Neural cell (in vitro differentiated cells): ENCODE results near the gene TK1. TPM values are rescaled to one million over a fixed set of nuclear protein-coding genes. Genes with fewer than 3 reads are reported as not detected.

Experiments
- H2AFZ ChIP-seq: fragments of 200-600, 300-800 bp; sonication (generic), shearing (Covaris generic); 2 replicates; pipeline ENCODE4 v1.6.0; 2014; ENCODE audit warnings: low read depth, mild to moderate bottlenecking, antibody characterized with exemption, low read length, moderate library complexity
- H3F3A ChIP-seq: fragments of 200-600 bp; shearing (Covaris generic); 2 replicates; pipeline ENCODE4 v1.6.1; 2016; ENCODE audit warnings: mild to moderate bottlenecking, moderate library complexity, mixed read lengths, antibody characterized with exemption, low read length; ENCODE audit not compliant: insufficient read depth, poor library complexity, severe bottlenecking
- H3K27ac ChIP-seq: fragments of 200-600, 300-800 bp; sonication (generic), shearing (Covaris generic); 2 replicates; pipeline ENCODE4 v1.5.1; 2014; ENCODE audit warnings: mild to moderate bottlenecking, low read length, moderate library complexity
- H3K27me3 ChIP-seq: fragments of 300-800, 200-600 bp; sonication (generic), shearing (Covaris generic); 2 replicates; pipeline ENCODE4 v1.6.0; 2014; ENCODE audit warnings: mild to moderate bottlenecking, low read depth, low read length, moderate library complexity; ENCODE audit not compliant: insufficient read depth
- H3K36me3 ChIP-seq: fragments of 300-800, 200-600 bp; sonication (generic), shearing (Covaris generic); 2 replicates; pipeline ENCODE4 v1.5.1; 2014; ENCODE audit warnings: mild to moderate bottlenecking, antibody characterized with exemption, low read length, moderate library complexity; ENCODE audit not compliant: insufficient read depth
- H3K4me2 ChIP-seq: fragments of 300-800, 200-600 bp; sonication (generic), shearing (Covaris generic); 2 replicates; pipeline ENCODE4 v1.6.0; 2014; ENCODE audit warnings: mild to moderate bottlenecking, low read length
- H3K4me3 ChIP-seq: fragments of 300-800, 200-600 bp; sonication (generic), shearing (Covaris generic); 2 replicates; pipeline ENCODE4 v1.5.1; 2014; ENCODE audit warnings: mild to moderate bottlenecking, low read length, moderate library complexity
- H3K79me2 ChIP-seq: fragments of 200-600 bp; shearing (Covaris generic); replicated peaks from 2 replicates; pipeline ENCODE4 v1.6.0; 2014; ENCODE audit warnings: mild to moderate bottlenecking, low read length, moderate library complexity; ENCODE audit not compliant: insufficient read depth
- H3K9ac ChIP-seq: fragments of 300-800, 200-600 bp; sonication (generic), shearing (Covaris generic); 2 replicates; pipeline ENCODE4 v1.6.1; 2016; ENCODE audit warnings: mild to moderate bottlenecking, low read length, mixed read lengths
- H3K9me2 ChIP-seq: fragments of 200-600 bp; shearing (Covaris generic); 2 replicates; pipeline ENCODE4 v1.6.1; 2016; ENCODE audit warnings: mild to moderate bottlenecking, low read length, mixed read lengths; ENCODE audit not compliant: insufficient read depth
- H3K9me3 ChIP-seq: fragments of 200-600, 300-800 bp; sonication (generic), shearing (Covaris generic); 2 replicates; pipeline ENCODE4 v1.6.1; 2016; ENCODE audit warnings: mild to moderate bottlenecking, mixed run types, low read length, moderate library complexity, mixed read lengths
- H4K20me1 ChIP-seq: fragments of 200-600 bp; shearing (Covaris generic); 2 replicates; pipeline ENCODE4 v1.6.1; 2016; ENCODE audit warnings: mild to moderate bottlenecking, mixed run types; ENCODE audit not compliant: insufficient read depth
- CTCF ChIP-seq: fragments of 450-650 bp; IDR thresholded peaks from 2 replicates; pipeline ENCODE4 v1.5.1; 2014; ENCODE audit warnings: antibody characterized with exemption, mild to moderate bottlenecking, moderate library complexity; ENCODE audit not compliant: poor library complexity, severe bottlenecking
- EP300 ChIP-seq: fragments of 450-650 bp; conservative IDR thresholded peaks from 2 replicates; pipeline ENCODE4 v1.6.1; 2014; ENCODE audit warnings: antibody characterized with exemption, mild to moderate bottlenecking, moderate library complexity; ENCODE audit not compliant: poor library complexity, severe bottlenecking
- EZH2 ChIP-seq: fragments of 200-600, 300-800 bp; shearing (Covaris generic), sonication (generic); IDR thresholded peaks from 2 replicates; pipeline ENCODE4 v1.6.1; 2014; ENCODE audit warnings: antibody characterized with exemption, low read length, borderline replicate concordance, mild to moderate bottlenecking; ENCODE audit not compliant: insufficient read depth, poor library complexity, severe bottlenecking
- MXI1 ChIP-seq: fragments of 450-650 bp; conservative IDR thresholded peaks from 2 replicates; pipeline ENCODE4 v1.6.1; 2014; ENCODE audit warnings: antibody characterized with exemption, mild to moderate bottlenecking; ENCODE audit not compliant: poor library complexity, severe bottlenecking
- POLR2AphosphoS5 ChIP-seq: IDR thresholded peaks from 2 replicates; pipeline ENCODE4 v1.6.1; 2012
- RAD21 ChIP-seq: fragments of 450-650 bp; conservative IDR thresholded peaks from 2 replicates; pipeline ENCODE4 v1.6.1; 2014; ENCODE audit warnings: antibody characterized with exemption, mild to moderate bottlenecking, moderate library complexity
- REST ChIP-seq: IDR thresholded peaks from 2 replicates; pipeline ENCODE4 v1.6.1; 2012; ENCODE audit warnings: borderline replicate concordance
- SMC3 ChIP-seq: fragments of 450-650 bp; conservative IDR thresholded peaks from 2 replicates; pipeline ENCODE4 v1.6.1; 2014; ENCODE audit warnings: antibody characterized with exemption, mild to moderate bottlenecking, moderate library complexity; ENCODE audit not compliant: poor library complexity
- TAF1 ChIP-seq: IDR thresholded peaks from 2 replicates; pipeline ENCODE4 v1.6.1; 2012; ENCODE audit warnings: low read depth
- polyA plus RNA-seq: library from polyadenylated mRNA; depleted of rRNA; stranded (reverse); fragments of >200 nt; gene quantifications from 2 replicates; pipeline ENCODE4 v1.2.3, GENCODE V29; 2014

The TK1 gene
- polyA plus RNA-seq, 1 donor from 2014 or later: 1.1 TPM

GRCh38 chr17:78130090-78130436 is 56.8 kb downstream of the TK1 start:
- no peak overlapping the region for H3K9ac ChIP-seq
- H2AFZ ChIP-seq: no peak overlapping the region
- no peaks in the 10 kb centered on the region for H3K9me2 ChIP-seq
- H3K9me3 ChIP-seq: no peaks in the 10 kb centered on the region
- no peak overlapping the region for H3K4me3 ChIP-seq
- no peak overlapping the region for H3K4me2 ChIP-seq
- no peaks in the 10 kb centered on the region for H3K36me3 ChIP-seq
- H4K20me1 ChIP-seq: no peaks in the 10 kb centered on the region
- H3F3A ChIP-seq: no peaks in the 10 kb centered on the region
- H3K79me2 ChIP-seq: no peaks in the 10 kb centered on the region
- H3K27me3 ChIP-seq: peaks cover 54% of the 10 kb centered on the region
- no peak for TF ChIP-seq TAF1
- no peak for TF ChIP-seq EP300
- no peak overlapping the region for H3K27ac ChIP-seq

- Histone ChIP-seq H3K9me3 (no peaks in the 10 kb centered on the region), H3K27ac (no peak overlapping the region), H3K79me2 (no peaks in the 10 kb centered on the region), H3K27me3 (peaks cover 54% of the 10 kb centered on the region), H3F3A (no peaks in the 10 kb centered on the region), H3K36me3 (no peaks in the 10 kb centered on the region), H2AFZ (no peak overlapping the region), H3K9me2 (no peaks in the 10 kb centered on the region), H3K4me3 (no peak overlapping the region), H3K4me2 (no peak overlapping the region), H4K20me1 (no peaks in the 10 kb centered on the region), H3K9ac (no peak overlapping the region)
- TF ChIP-seq TAF1 (no peak), EZH2 (no peak), SMC3 (no peak), CTCF (no peak)
These were observed 57.3 kb downstream of the TK1 start for GRCh38 chr17:78129351-78130089.

GRCh38 chr17:78128551-78129350 is 58.1 kb downstream of the TK1 start, which contains the start of gene TMC6:
Gene TMC6, minus strand, starts transcription at chr17:78128755. Its CDS starts 1,923 bp downstream, at chr17:78126832.
- Histone ChIP-seq H3F3A (no peaks in the 10 kb centered on the region), H3K4me3 (peak within 1 kb of the TSS; percentile 64), H3K27ac (no peak within 1 kb of the TSS), H3K27me3 (peaks cover 54% of the 10 kb centered on the region), H3K9me3 (no peaks in the 10 kb centered on the region), H3K9me2 (no peaks in the 10 kb centered on the region), H3K79me2 (no peaks in the 10 kb centered on the region), H2AFZ (no peak within 1 kb of the TSS), H3K9ac (no peak within 1 kb of the TSS), H4K20me1 (no peaks in the 10 kb centered on the region), H3K36me3 (no peaks in the 10 kb centered on the region), H3K4me2 (no peak within 1 kb of the TSS)
- TF ChIP-seq CTCF: no peak
- no peak for TF ChIP-seq SMC3
- no peak for TF ChIP-seq EZH2
- no peak for TF ChIP-seq EP300
- TF ChIP-seq TAF1: no peak
- no peak for TF ChIP-seq RAD21
- TF ChIP-seq MXI1: no peak
- TF ChIP-seq REST: no peak
- no peak for TF ChIP-seq POLR2AphosphoS5
